ENCODE data around the gene KLC1.

DNA sequence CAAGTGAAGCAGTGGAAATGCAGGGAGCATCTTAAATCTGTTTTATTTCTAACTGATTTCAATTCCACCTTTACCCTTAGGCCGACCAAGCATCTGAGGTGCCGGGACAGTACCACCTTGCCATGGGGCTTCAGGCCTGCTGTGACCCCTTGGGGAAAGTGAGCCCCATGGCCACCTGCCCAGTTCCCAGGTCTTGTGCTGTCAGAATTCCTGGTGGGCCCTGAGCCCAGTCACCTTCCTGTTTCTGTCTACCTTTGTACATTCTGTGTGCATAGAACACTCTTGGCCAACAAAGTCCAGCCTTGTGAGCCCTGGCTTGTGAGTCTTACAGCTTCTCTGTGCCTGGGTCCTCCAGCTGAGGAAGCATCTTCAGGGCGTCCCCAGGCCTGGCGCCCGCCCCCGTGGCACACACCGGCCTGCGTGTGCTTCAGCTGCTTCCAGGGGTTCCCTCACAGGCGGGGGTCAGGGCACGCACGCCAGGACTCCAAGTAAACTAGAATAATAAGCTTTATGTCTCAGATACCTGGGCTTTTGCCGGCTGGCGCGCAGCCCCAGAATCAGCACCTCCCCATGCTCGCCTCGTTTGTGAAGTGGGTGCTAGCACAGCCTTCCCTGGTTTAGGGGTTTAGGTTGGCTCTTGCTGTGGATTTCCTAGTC, 96.9 kb downstream of the KLC1 start:
- TF ChIP-seq CTCF (IDR thresholded peaks at IDR 0.05) (no peak), POLR2A (IDR thresholded peaks at IDR 0.05) (no peak)
